ENCODE measurements around the gene RPTOR.

RPTOR gene

GRCh38 chr17:80645706-80646325 is 101.2 kb downstream of the RPTOR start:
- DNase-seq (ENCODE audit: low read depth): no peak

- DNase-seq (ENCODE audit: low read depth): no peak
Measured at GRCh38 chr17:80646328-80646727, 101.7 kb downstream of the RPTOR start.

- DNase-seq (ENCODE audit: low read depth): no peak
Measured at GRCh38 chr17:80647746-80648145, 103.1 kb downstream of the RPTOR start.

GRCh38 chr17:80649200-80649644 is 104.6 kb downstream of the RPTOR start:
- no peak for DNase-seq (ENCODE audit: low read depth)

GRCh38 chr17:80649672-80650330 is 105.2 kb downstream of the RPTOR start:
- DNase-seq (ENCODE audit: low read depth): peak; percentile 15

- DNase-seq (ENCODE audit: low read depth): no peak
Measured at GRCh38 chr17:80650331-80650672, 105.7 kb downstream of the RPTOR start.

GRCh38 chr17:80650751-80651518 is 106.3 kb downstream of the RPTOR start:
- no peak for DNase-seq (ENCODE audit: low read depth)

GRCh38 chr17:80652756-80653330 is 108.2 kb downstream of the RPTOR start:
- no peak for DNase-seq (ENCODE audit: low read depth)

- DNase-seq (ENCODE audit: low read depth): no peak
Measured at GRCh38 chr17:80653856-80654255, 109.2 kb downstream of the RPTOR start.

- no peak for DNase-seq (ENCODE audit: low read depth)
Measured at GRCh38 chr17:80655608-80656007, 111.0 kb downstream of the RPTOR start.

GRCh38 chr17:80656590-80656989 is 112.0 kb downstream of the RPTOR start:
- DNase-seq (ENCODE audit: low read depth): no peak

- DNase-seq (ENCODE audit: low read depth): no peak
Measured at GRCh38 chr17:80657561-80657960, 112.9 kb downstream of the RPTOR start.

GRCh38 chr17:80658821-80659220 is 114.2 kb downstream of the RPTOR start:
- DNase-seq (ENCODE audit: low read depth): no peak

GRCh38 chr17:80659651-80660050 is 115.0 kb downstream of the RPTOR start:
- DNase-seq (ENCODE audit: low read depth): no peak

- no peak for DNase-seq (ENCODE audit: low read depth)
Measured at GRCh38 chr17:80660527-80661198, 116.0 kb downstream of the RPTOR start.

- no peak for DNase-seq (ENCODE audit: low read depth)
Measured at GRCh38 chr17:80662557-80662956, 117.9 kb downstream of the RPTOR start.

- no peak for DNase-seq (ENCODE audit: low read depth)
Measured at GRCh38 chr17:80663781-80664206, 119.2 kb downstream of the RPTOR start.

GRCh38 chr17:80664217-80664790 is 119.7 kb downstream of the RPTOR start:
- DNase-seq (ENCODE audit: low read depth): no peak

- DNase-seq (ENCODE audit: low read depth): no peak
Measured at GRCh38 chr17:80665792-80666191, 121.2 kb downstream of the RPTOR start.

- no peak for DNase-seq (ENCODE audit: low read depth)
Measured at GRCh38 chr17:80666867-80667266, 122.2 kb downstream of the RPTOR start.

GRCh38 chr17:80667462-80668277 is 123.0 kb downstream of the RPTOR start:
- no peak for DNase-seq (ENCODE audit: low read depth)
